HEK293 (cell line): ENCODE results near the gene SNAPIN.

ENCODE experiments used
- BCL11A ChIP-seq: fragments of 450-650 bp; formaldehyde crosslinking; IDR thresholded peaks from 2 replicates; pipeline ENCODE4 v1.5.1; 2016; ENCODE audit warnings: low read depth, missing biosample characterization, missing genetic modification characterization
- EGR2 ChIP-seq: fragments of 450-650 bp; formaldehyde crosslinking; IDR thresholded peaks from 2 replicates; pipeline ENCODE4 v1.5.1; 2016; ENCODE audit warnings: low read depth, missing biosample characterization, missing genetic modification characterization
- IKZF3 ChIP-seq: fragments of 450-650 bp; IDR thresholded peaks from 2 replicates; pipeline ENCODE4 v1.5.0; 2018; ENCODE audit warnings: missing biosample characterization, mild to moderate bottlenecking, missing genetic modification characterization, moderate library complexity
- KLF1 ChIP-seq: fragments of 450-650 bp; formaldehyde crosslinking; IDR thresholded peaks from 2 replicates; pipeline ENCODE4 v1.5.1; 2016; ENCODE audit warnings: missing biosample characterization, missing genetic modification characterization
- KLF10 ChIP-seq: fragments of 450-650 bp; IDR thresholded peaks from 2 replicates; pipeline ENCODE4 v1.5.1; 2018; ENCODE audit warnings: missing biosample characterization, mild to moderate bottlenecking, missing genetic modification characterization
- KLF7 ChIP-seq: fragments of 450-650 bp; formaldehyde crosslinking; IDR thresholded peaks from 2 replicates; pipeline ENCODE4 v1.5.1; 2016; ENCODE audit warnings: missing biosample characterization, missing genetic modification characterization, borderline replicate concordance
- PATZ1 ChIP-seq: fragments of 450-650 bp; formaldehyde crosslinking; IDR thresholded peaks from 2 replicates; pipeline ENCODE4 v1.5.1; 2016; ENCODE audit warnings: missing biosample characterization, missing genetic modification characterization
- PRDM10 ChIP-seq: fragments of 450-650 bp; formaldehyde crosslinking; IDR thresholded peaks from 2 replicates; pipeline ENCODE4 v1.5.1; 2016; ENCODE audit warnings: missing biosample characterization, missing genetic modification characterization
- SP2 ChIP-seq: fragments of 450-650 bp; formaldehyde crosslinking; IDR thresholded peaks from 2 replicates; pipeline ENCODE4 v1.5.1; 2016; ENCODE audit warnings: missing biosample characterization, missing genetic modification characterization
- YY1 ChIP-seq: fragments of 450-650 bp; formaldehyde crosslinking; IDR thresholded peaks from 2 replicates; pipeline ENCODE4 v1.5.1; 2018; ENCODE audit warnings: missing biosample characterization, missing genetic modification characterization
- ZBTB11 ChIP-seq: fragments of 450-650 bp; formaldehyde crosslinking; conservative IDR thresholded peaks from 2 replicates; pipeline ENCODE4 v1.5.1; 2016; ENCODE audit warnings: low read depth, missing biosample characterization, missing genetic modification characterization
- ZBTB17 ChIP-seq: fragments of 450-650 bp; formaldehyde crosslinking; IDR thresholded peaks from 2 replicates; pipeline ENCODE4 v1.5.1; 2016; ENCODE audit warnings: missing biosample characterization, missing genetic modification characterization
- ZBTB20 ChIP-seq: fragments of 450-650 bp; formaldehyde crosslinking; IDR thresholded peaks from 2 replicates; pipeline ENCODE4 v1.5.1; 2016; ENCODE audit warnings: missing biosample characterization, missing genetic modification characterization
- ZBTB21 ChIP-seq: fragments of 450-650 bp; formaldehyde crosslinking; IDR thresholded peaks from 2 replicates; pipeline ENCODE4 v1.5.1; 2017; ENCODE audit warnings: missing biosample characterization, missing genetic modification characterization
- ZBTB8A ChIP-seq: fragments of 450-650 bp; formaldehyde crosslinking; IDR thresholded peaks from 2 replicates; pipeline ENCODE4 v1.5.1; 2016; ENCODE audit warnings: missing biosample characterization, missing genetic modification characterization
- ZEB2 ChIP-seq: fragments of 450-650 bp; formaldehyde crosslinking; IDR thresholded peaks from 2 replicates; pipeline ENCODE4 v1.5.1; 2016; ENCODE audit warnings: missing biosample characterization, missing genetic modification characterization
- ZNF24 ChIP-seq: fragments of 450-650 bp; formaldehyde crosslinking; IDR thresholded peaks from 2 replicates; pipeline ENCODE4 v1.5.1; 2016; ENCODE audit warnings: missing biosample characterization, missing genetic modification characterization
- ZNF398 ChIP-seq: fragments of 450-650 bp; formaldehyde crosslinking; IDR thresholded peaks from 2 replicates; pipeline ENCODE4 v1.5.1; 2017; ENCODE audit warnings: missing biosample characterization, missing genetic modification characterization
- ZNF423 ChIP-seq: fragments of 450-650 bp; formaldehyde crosslinking; IDR thresholded peaks from 2 replicates; pipeline ENCODE4 v1.5.1; 2016; ENCODE audit warnings: missing biosample characterization, missing genetic modification characterization
- ZNF449 ChIP-seq: fragments of 450-650 bp; formaldehyde crosslinking; IDR thresholded peaks from 2 replicates; pipeline ENCODE4 v1.5.1; 2017; ENCODE audit warnings: missing biosample characterization, mild to moderate bottlenecking, missing genetic modification characterization, moderate library complexity
- ZNF501 ChIP-seq: fragments of 450-650 bp; formaldehyde crosslinking; IDR thresholded peaks from 2 replicates; pipeline ENCODE4 v1.5.1; 2016; ENCODE audit warnings: missing biosample characterization, missing genetic modification characterization
- ZXDB ChIP-seq: fragments of 450-650 bp; formaldehyde crosslinking; IDR thresholded peaks from 2 replicates; pipeline ENCODE4 v1.5.1; 2016; ENCODE audit warnings: missing biosample characterization, missing genetic modification characterization

The SNAPIN gene

GRCh38 chr1:153698020-153698922 lies 39.8 kb downstream of the SNAPIN start (continued):
- TF ChIP-seq ZXDB (tag by site-specific recombination) (peak; percentile 91), ZNF449 (peak; percentile 53; the same call in 1 of the 2 replicates), PATZ1 (tag by site-specific recombination) (peak; percentile 67; the same call in 1 of the 2 replicates), ZNF398 (peak; percentile 65), SP2 (peak; percentile 91), ZBTB21 (tag by site-specific recombination) (peak; percentile 79; the same call in 1 of the 2 replicates), ZBTB8A (tag by site-specific recombination) (peak; percentile 98), ZNF423 (tag by site-specific recombination) (0 out of 2 replicates have a peak, but pooled peaks have one; percentile 55), PRDM10 (tag by site-specific recombination) (peak; percentile 85), ZBTB11 (tag by site-specific recombination) (0 out of 2 replicates have a peak, but pooled peaks have one; percentile 30), ZBTB20 (tag by site-specific recombination) (peak; percentile 94), EGR2 (tag by site-specific recombination) (peak; percentile 95), YY1 (tag by site-specific recombination) (no peak), ZNF24 (tag by site-specific recombination) (peak; percentile 65; the same call in 1 of the 2 replicates), IKZF3 (tag by site-specific recombination) (peak; percentile 71), ZBTB17 (tag by site-specific recombination) (peak; percentile 45; the same call in 1 of the 2 replicates), KLF7 (tag by site-specific recombination) (peak; percentile 63), BCL11A (tag by site-specific recombination) (no peak), KLF1 (peak; percentile 95), KLF10 (0 out of 2 replicates have a peak, but pooled peaks have one; percentile 58), ZNF501 (tag by site-specific recombination) (no peak), ZEB2 (tag by site-specific recombination) (peak; percentile 83)
